Activated naive CD8-positive, alpha-beta T cell treated with anti-CD3 and anti-CD28 coated beads, Interleukin-2, amount 50 U/mL, for 16 hours (primary cell): ENCODE results near the gene GGA1.

Experiments
- DNase-seq: peaks from one replicate; pipeline ENCODE4 v3.0.0-alpha.2; 2020; ENCODE audit warnings: low read depth, low spot score

Gene GGA1, protein sequence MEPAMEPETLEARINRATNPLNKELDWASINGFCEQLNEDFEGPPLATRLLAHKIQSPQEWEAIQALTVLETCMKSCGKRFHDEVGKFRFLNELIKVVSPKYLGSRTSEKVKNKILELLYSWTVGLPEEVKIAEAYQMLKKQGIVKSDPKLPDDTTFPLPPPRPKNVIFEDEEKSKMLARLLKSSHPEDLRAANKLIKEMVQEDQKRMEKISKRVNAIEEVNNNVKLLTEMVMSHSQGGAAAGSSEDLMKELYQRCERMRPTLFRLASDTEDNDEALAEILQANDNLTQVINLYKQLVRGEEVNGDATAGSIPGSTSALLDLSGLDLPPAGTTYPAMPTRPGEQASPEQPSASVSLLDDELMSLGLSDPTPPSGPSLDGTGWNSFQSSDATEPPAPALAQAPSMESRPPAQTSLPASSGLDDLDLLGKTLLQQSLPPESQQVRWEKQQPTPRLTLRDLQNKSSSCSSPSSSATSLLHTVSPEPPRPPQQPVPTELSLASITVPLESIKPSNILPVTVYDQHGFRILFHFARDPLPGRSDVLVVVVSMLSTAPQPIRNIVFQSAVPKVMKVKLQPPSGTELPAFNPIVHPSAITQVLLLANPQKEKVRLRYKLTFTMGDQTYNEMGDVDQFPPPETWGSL

DNA sequence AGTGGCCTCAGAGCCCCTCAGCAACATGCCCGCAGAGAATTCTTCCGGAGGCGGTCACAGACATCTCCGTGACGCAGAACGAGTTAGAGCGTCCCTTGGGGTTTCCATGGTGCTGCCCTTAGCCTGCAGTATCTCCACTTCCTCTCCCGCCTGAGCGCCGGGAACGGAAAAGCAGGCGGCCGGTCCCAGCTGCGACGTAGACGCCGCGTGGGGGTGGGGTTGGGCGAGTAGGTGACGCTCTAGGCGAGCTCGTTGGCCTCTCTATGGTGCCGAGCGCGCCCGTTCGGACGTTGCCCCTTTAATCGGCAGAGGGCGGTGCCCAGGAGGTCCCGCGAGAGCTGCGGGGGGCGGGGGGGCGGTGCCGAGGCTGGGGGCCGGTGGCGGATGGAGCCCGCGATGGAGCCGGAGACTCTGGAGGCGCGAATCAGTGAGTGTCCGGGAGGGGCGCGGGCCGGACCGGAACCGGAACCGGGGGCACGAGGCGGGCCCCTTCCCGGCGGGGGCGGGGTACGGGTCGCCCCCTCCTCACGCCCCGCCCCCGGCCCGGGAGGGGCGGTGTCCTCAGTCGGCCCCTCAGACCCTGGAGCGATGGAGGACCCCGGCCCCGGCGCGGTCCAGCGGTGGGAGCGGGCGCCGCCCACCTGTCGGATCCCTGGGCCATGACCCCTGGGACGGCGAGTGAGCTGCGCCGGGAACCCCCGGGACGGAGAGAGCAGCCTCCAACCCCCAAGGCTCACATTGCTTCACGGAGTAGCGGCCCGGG is at the start of gene GGA1:
Gene GGA1 (plus strand): TSS at position 358 of the 763 bp plus-strand sequence. CDS start 27 bp downstream, at position 385.
- DNase-seq: peak; percentile 86

DNA sequence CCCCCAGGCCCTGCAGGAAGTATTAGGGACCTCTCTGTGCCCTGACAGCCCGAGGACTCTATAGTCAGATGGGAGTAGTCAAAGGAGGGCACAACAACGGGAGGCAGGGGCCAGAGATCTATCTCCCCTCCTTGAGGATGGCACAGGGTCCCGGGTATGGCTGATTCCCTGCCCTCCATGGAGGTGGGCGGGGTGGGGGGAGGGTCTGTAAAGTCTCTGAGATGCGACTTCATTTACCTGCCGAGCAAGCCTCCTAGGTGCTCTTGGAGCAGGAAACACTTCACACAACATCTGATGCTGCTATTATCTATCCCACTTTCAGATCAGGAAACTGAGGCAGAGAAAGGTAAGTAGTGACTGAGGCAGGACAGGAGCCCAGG is 49.1 kb upstream of the GGA1 start:
- DNase-seq: no peak

GRCh38 chr22:37559901-37560607 is 48.6 kb upstream of the GGA1 start, which contains the start of gene CDC42EP1:
CDC42EP1 (plus strand) TSS chr22:37560480; CDS start chr22:37566350, 5,870 bp downstream.
- DNase-seq: no peak

DNA sequence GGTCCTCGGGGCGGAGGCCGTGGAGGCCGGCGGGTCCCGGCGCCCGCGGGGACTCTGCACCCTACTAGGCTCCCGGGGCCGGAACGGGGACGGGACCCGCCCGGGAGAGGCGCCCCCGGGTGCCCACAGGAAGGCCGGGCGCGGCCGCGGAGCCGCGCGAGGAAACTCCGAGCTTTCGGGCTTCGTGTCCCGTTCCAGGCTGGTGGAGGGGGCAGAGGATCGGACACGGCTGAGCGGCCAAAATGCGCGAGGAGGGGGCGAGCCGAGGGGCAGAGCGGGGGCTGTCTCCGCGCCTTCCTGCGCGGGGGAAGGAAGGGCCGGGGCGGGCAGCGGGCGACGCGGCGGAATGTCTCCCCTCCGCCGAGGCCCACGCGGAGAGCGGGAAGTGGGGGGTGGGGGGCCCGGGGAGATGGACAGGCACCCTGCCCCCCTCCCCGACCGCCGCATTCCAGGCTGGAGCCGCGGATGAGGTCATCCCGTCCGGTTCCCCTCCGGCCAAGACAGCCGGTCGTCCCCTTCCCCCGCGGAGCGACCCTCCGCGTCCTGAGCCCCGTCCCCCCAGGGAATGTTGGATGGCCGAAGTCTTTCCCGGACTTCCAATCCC is 47.9 kb upstream of the GGA1 start:
- DNase-seq: no peak

GRCh38 chr22:37561212-37562048 is 47.2 kb upstream of the GGA1 start:
- peak; percentile 69 for DNase-seq

- DNase-seq: no peak
Measured at GRCh38 chr22:37562049-37562875, 46.4 kb upstream of the GGA1 start.

DNA sequence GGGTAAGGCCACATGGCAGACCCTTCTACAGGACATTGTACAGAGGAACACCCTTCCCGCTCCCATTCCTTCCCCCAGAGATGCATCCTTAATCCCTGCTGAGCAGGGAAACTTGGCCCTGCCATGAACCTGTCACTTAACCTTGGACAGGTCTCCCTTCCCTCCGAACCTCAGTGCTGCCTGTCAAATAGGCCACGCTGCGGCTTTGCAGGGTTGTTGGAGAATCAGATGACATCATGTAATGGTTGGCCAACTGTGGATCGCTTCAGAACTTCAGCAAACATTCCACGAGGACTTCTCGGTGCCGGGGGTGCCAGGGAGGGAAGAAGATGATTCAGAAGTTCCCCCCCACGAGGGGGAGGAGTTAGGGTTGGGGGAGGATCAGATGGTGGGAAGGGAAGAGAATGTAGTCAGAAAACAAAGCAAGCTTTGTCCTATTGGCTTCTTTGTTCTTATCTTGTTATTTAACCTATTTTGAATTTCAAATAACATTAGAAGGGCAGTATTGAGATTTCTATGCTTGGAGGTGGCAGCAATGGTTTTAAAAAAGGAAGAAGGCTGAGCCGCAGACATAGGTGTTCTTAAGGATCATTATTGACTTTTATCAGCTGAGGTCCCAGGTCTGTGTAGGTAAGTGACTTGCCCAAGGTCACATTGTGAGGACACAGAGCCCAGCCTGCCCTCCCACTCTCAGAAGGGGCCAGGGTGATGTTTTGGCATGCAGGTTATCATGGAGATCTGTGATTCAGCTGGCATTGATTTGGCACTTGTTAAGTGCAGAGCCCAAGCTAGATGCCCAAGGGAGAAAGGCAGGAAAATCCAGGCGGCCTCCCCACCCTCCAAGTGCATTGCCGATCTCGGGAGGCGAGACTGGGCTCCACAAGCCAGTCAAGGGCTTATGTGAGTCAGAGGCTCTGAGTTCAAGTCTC is 45.2 kb upstream of the GGA1 start:
- no peak for DNase-seq

GRCh38 chr22:37564111-37564711 is 44.4 kb upstream of the GGA1 start:
- no peak for DNase-seq

GRCh38 chr22:37565830-37566229 is 42.8 kb upstream of the GGA1 start:
- no peak for DNase-seq

- DNase-seq: no peak
Measured at GRCh38 chr22:37566329-37566837, 42.3 kb upstream of the GGA1 start.

DNA sequence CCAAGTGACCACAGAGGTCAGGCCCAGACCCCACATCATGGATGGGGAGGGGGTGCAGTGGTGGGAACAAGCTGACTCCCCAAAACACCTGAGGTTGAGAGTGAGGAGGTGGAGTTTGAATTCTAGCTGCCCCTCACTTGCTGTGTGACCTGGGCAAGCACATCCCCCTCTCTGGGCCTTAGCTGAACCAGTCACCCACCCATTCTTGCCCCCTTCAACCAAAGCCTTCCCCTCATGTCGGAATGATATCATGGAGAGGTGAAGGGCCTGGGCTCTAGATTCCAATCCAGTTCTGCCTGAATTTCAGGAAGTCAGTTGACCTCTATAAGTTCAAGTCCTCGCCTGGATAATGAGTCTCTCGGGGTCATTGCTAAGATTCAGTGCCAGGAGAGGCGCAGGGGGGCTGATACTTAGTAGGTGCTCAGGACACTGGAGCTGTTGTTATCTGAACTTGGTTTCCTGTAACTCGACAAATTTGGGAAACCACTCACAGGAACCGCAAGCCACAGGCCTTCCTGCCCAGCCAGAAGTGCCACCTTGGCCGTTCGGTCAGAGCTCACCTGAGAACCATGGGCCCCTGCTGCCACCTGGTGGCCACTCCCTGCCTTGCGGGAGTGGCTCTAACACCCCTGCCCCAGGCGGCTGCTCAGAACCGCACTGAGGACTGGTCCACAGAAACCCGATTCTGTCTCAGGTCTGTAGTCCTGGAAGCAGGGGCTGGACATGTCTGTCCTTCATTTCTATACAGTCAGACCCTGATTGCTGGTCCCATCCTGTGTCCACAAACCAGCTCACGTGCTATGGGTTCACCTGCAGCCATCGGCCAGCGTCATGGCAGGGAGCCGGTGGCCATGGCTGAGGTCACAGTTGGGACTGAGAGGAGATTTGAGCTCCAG is 41.5 kb upstream of the GGA1 start:
- peak; percentile 75 for DNase-seq

DNA sequence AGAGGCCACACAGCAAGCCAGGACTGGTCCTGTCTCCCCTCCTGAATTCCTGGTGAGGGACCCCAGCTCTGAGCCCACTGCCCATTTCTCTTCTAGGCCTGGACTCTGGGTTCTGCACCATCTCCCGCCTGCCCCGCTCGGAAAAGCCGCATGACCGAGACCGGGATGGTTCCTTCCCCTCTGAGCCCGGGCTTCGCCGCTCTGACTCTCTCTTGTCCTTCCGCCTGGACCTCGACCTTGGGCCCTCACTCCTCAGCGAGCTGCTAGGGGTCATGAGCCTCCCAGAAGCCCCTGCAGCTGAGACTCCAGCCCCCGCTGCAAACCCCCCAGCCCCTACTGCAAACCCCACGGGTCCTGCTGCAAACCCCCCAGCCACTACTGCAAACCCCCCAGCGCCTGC is 40.6 kb upstream of the GGA1 start:
- DNase-seq: no peak

- DNase-seq: no peak
Measured at GRCh38 chr22:37568448-37569008, 40.1 kb upstream of the GGA1 start.

DNA sequence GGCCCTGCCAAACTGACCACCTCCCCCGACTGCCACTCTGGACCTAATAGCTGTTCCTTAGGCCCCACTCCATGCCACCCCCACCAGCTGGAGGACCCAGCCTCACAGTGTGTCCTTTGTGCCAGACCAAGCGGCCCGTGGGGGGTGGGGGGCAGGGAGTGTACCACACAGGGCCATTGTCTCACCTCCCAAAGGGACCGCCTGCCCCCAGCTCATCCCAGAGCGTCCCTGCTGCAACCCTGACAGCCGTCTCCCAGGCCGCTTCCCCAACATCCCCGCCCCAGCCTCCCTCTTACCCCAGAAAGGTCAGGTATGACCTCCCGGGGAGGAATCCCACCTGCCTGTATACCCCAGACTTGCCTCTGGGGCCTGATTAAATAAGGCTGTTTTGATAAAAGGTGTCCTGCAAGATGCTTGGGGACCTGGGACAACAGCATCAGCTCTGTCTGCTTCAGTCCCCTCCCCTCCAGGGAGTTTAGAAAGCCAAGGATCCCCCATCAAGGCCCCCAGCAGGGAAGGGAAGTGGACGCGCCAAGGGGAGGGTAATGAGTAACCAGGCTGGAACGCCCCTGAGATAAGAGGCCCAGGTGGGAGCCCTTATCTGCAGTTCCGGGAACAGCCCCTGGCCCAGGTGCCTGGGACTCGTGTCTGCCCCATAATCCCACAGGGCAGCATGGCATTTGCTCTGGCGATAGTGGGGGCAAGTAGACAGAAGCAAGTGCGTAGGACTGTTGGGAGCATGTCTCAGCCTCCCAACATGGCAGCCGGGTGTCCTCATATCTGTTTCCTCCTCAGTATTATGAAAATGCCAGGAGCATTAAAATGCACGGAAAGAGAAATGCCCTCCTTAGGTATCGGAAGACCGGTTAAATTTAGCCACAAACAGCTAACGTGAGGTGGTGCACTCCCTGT is 39.4 kb upstream of the GGA1 start:
- DNase-seq: no peak

DNA sequence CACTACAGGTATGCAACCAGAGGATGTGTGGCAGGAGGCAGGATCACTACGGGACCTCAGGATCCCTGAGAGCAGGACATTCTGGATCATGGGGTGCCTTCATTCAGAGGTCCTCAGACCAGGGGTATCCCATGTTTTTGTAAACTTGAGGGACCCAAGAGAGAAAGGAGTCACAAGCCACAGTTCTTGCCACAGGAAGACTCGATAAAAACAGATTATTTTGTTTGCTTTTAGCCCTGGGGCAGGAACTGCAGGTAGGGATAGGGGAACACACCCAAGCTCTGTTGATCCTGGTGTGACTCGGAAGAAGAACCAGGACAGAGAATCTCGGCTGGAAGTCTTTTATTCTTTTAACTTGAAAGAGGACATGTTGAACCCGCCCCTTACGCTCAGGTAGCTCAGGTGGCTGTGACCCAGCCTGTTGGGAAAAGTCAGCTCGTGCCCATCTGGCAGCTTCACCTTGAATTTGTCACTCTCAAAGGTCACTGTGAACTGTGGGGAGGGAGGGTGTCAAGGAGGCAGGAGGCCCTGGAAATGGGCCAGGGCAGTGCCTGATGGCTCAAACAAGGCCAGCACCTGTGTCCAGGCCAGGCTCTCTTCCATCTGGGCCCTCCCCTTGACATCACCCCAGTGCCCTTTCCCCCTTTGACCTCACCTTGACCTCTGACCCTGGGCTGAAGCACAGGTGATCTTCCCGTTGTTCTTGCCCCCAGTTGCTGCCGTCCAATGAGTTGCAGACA is 38.5 kb upstream of the GGA1 start:
- no peak for DNase-seq
